Endothelial cell (in vitro differentiated cells): ENCODE results near the gene THSD4. TPM values are rescaled to one million over a fixed set of nuclear protein-coding genes. Genes with fewer than 3 reads are reported as not detected.

Source experiments
- DNase-seq: peaks from one replicate; pipeline ENCODE4 v3.0.0; 2021; ENCODE audit warnings: low spot score
- H3K27ac Mint-ChIP-seq: one replicate; pipeline ENCODE4 v1.8.0; 2021; ENCODE audit warnings: mixed read lengths, inconsistent platforms; ENCODE audit not compliant: unreplicated experiment
- H3K27me3 Mint-ChIP-seq: one replicate; pipeline ENCODE4 v1.8.0; 2021; ENCODE audit warnings: mild to moderate bottlenecking, moderate library complexity, mixed read lengths, inconsistent platforms; ENCODE audit not compliant: unreplicated experiment
- H3K36me3 Mint-ChIP-seq: one replicate; pipeline ENCODE4 v1.8.0; 2021; ENCODE audit warnings: mild to moderate bottlenecking, low read depth, mixed read lengths, inconsistent platforms; ENCODE audit not compliant: unreplicated experiment
- H3K4me1 Mint-ChIP-seq: one replicate; pipeline ENCODE4 v1.8.0; 2021; ENCODE audit warnings: mild to moderate bottlenecking, mixed read lengths, inconsistent platforms; ENCODE audit not compliant: unreplicated experiment
- H3K4me3 Mint-ChIP-seq: one replicate; pipeline ENCODE4 v1.8.0; 2021; ENCODE audit warnings: mild to moderate bottlenecking, mixed read lengths, inconsistent platforms; ENCODE audit not compliant: unreplicated experiment
- H3K9me3 Mint-ChIP-seq: one replicate; pipeline ENCODE4 v1.8.0; 2021; ENCODE audit warnings: mixed read lengths, inconsistent platforms; ENCODE audit not compliant: unreplicated experiment
- CTCF ChIP-seq: fragments of 200-600 bp; sonication (generic); IDR thresholded peaks from one replicate; pipeline ENCODE4 v1.5.0; 2021; ENCODE audit warnings: antibody characterized with exemption; ENCODE audit not compliant: unreplicated experiment
- total RNA-seq: library from RNA; stranded (reverse); fragmentation: NEBNext Ultra II Directional; extraction: Animal tissue kit (Norgen Biotek cat#: 25700); gene quantifications from one replicate; pipeline ENCODE4 v1.2.1, GENCODE V29; 2021; ENCODE audit not compliant: unreplicated experiment

The THSD4 gene
- total RNA-seq, 1 donor from 2014 or later = 0.92 TPM

- no peak overlapping the region for H3K4me3 Mint-ChIP-seq
- DNase-seq = no peak
- TF ChIP-seq CTCF = no peak
- no peaks in the 10 kb centered on the region for H3K27me3 Mint-ChIP-seq
- no peaks in the 10 kb centered on the region for H3K9me3 Mint-ChIP-seq
- H3K27ac Mint-ChIP-seq = no peak overlapping the region
- no peaks in the 10 kb centered on the region for H3K4me1 Mint-ChIP-seq
- peaks cover 47% of the 10 kb centered on the region for H3K36me3 Mint-ChIP-seq
Observed at GRCh38 chr15:71825021-71825730, 709.9 kb downstream of the THSD4 start.

GRCh38 chr15:71826196-71826595 is 710.9 kb downstream of the THSD4 start:
- Mint-ChIP-seq H3K27ac (no peak overlapping the region), H3K27me3 (no peaks in the 10 kb centered on the region), H3K9me3 (no peaks in the 10 kb centered on the region), H3K4me3 (no peak overlapping the region), H3K36me3 (peaks cover 40% of the 10 kb centered on the region), H3K4me1 (no peaks in the 10 kb centered on the region)
- no peak for TF ChIP-seq CTCF
- DNase-seq = no peak

- Mint-ChIP-seq H3K9me3 (no peaks in the 10 kb centered on the region), H3K27me3 (no peaks in the 10 kb centered on the region), H3K4me3 (no peak overlapping the region), H3K36me3 (peaks cover 16% of the 10 kb centered on the region), H3K27ac (no peak overlapping the region), H3K4me1 (peaks cover 5% of the 10 kb centered on the region)
- TF ChIP-seq CTCF = no peak
- DNase-seq = no peak
Observed at GRCh38 chr15:71830981-71831380, 715.7 kb downstream of the THSD4 start.

Other genes with a start within 250 kb of the THSD4 start
- 1.9 TPM for gene THAP10, start 223.0 kb upstream of the THSD4 start, total RNA-seq
- 4.2 TPM for gene LRRC49, start 222.6 kb upstream of the THSD4 start, total RNA-seq